ENCODE data around the gene METTL24.

METTL24 gene

DNA sequence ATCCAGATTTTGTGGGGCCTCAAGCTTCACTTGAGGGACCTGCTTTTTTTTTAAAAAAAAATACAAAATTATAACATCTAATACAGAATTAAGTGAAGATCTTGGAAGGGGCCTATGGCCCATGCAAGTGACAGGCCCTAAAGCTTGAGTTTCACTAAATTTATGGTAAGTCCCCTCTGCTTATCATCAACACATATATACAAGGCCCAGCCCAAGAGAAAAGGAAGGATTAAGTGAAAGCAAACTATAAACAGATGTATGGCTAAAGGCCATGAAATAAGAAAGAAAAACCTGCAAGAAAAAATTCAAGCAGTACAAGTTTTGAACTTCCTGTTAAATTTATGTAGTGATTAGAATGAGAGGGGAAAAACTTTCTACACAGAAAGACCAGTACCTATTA, 91.2 kb downstream of the METTL24 start:
- no peak overlapping the region for H3K4me3 ChIP-seq (ENCODE audit: low read depth in 1 of 2, low read length in 1 of 2)
- no peak overlapping the region for H3K27ac ChIP-seq
- no peaks in the 10 kb centered on the region for H3K27me3 ChIP-seq
- H3K4me1 ChIP-seq (ENCODE audit: control insufficient read depth in 1 of 2, insufficient read depth in 1 of 2, low read depth in 1 of 2, low read length in 1 of 2) = no peaks in the 10 kb centered on the region
- no peaks in the 10 kb centered on the region for H3K9me3 ChIP-seq
- H3K36me3 ChIP-seq = no peaks in the 10 kb centered on the region
- TF ChIP-seq CTCF (IDR thresholded peaks at IDR 0.05) = no peak

- no peak for TF ChIP-seq CTCF (IDR thresholded peaks at IDR 0.05)
- H3K4me1 ChIP-seq (ENCODE audit: control insufficient read depth in 1 of 2, insufficient read depth in 1 of 2, low read depth in 1 of 2, low read length in 1 of 2) = no peaks in the 10 kb centered on the region
These were observed 92.9 kb downstream of the METTL24 start for GRCh38 chr6:110265273-110265672.

DNA sequence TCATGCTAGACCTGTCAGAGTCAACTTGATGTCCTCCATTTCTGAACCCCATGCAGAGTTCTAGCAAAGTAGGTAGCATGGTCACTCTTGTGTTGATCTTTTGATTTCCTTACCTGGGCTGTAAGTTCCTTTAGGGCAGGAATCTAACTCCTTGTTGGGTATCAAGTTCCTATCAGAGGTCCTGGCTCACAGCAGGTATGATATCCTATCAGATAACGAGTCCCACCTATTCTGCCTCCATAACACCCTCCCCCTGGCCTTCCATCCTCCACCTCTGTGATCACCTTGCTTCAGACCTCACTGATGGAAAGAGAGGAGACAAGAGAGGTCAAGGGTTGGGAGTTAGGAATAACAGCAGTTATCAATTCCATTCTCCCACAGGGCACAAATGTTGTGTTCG, 101.8 kb downstream of the METTL24 start:
- no peaks in the 10 kb centered on the region for H3K4me1 ChIP-seq (ENCODE audit: control insufficient read depth in 1 of 2, insufficient read depth in 1 of 2, low read depth in 1 of 2, low read length in 1 of 2)
- no peak for TF ChIP-seq CTCF (IDR thresholded peaks at IDR 0.05)
- peaks cover 8% of the 10 kb centered on the region for H3K27me3 ChIP-seq
- no peak overlapping the region for H3K4me3 ChIP-seq (ENCODE audit: low read depth in 1 of 2, low read length in 1 of 2)
- H3K36me3 ChIP-seq = no peaks in the 10 kb centered on the region
- H3K9me3 ChIP-seq = no peaks in the 10 kb centered on the region
- no peak overlapping the region for H3K27ac ChIP-seq

More at GRCh38 chr6:110265273-110265672, 92.9 kb downstream of the METTL24 start:
- no peak overlapping the region for H3K4me3 ChIP-seq (ENCODE audit: low read depth in 1 of 2, low read length in 1 of 2)
- no peaks in the 10 kb centered on the region for H3K9me3 ChIP-seq
- no peak overlapping the region for H3K27ac ChIP-seq
- H3K36me3 ChIP-seq = no peaks in the 10 kb centered on the region
- H3K27me3 ChIP-seq = no peaks in the 10 kb centered on the region

- H3K9me3 ChIP-seq = no peaks in the 10 kb centered on the region
- no peak overlapping the region for H3K4me3 ChIP-seq (ENCODE audit: low read depth in 1 of 2, low read length in 1 of 2)
These were observed 102.9 kb downstream of the METTL24 start for GRCh38 chr6:110255211-110255750.

GRCh38 chr6:110250838-110251237, 107.3 kb downstream of the METTL24 start:
- H3K4me3 ChIP-seq (ENCODE audit: low read depth in 1 of 2, low read length in 1 of 2) = no peak overlapping the region
- H3K9me3 ChIP-seq = no peaks in the 10 kb centered on the region
- no peaks in the 10 kb centered on the region for H3K4me1 ChIP-seq (ENCODE audit: control insufficient read depth in 1 of 2, insufficient read depth in 1 of 2, low read depth in 1 of 2, low read length in 1 of 2)
- H3K36me3 ChIP-seq = no peaks in the 10 kb centered on the region
- H3K27me3 ChIP-seq = peaks cover 8% of the 10 kb centered on the region
- H3K27ac ChIP-seq = no peak overlapping the region
- TF ChIP-seq CTCF (IDR thresholded peaks at IDR 0.05) = no peak

More at GRCh38 chr6:110255211-110255750, 102.9 kb downstream of the METTL24 start:
- TF ChIP-seq CTCF (IDR thresholded peaks at IDR 0.05) = no peak
- H3K36me3 ChIP-seq = no peaks in the 10 kb centered on the region
- H3K27me3 ChIP-seq = peaks cover 8% of the 10 kb centered on the region
- no peaks in the 10 kb centered on the region for H3K4me1 ChIP-seq (ENCODE audit: control insufficient read depth in 1 of 2, insufficient read depth in 1 of 2, low read depth in 1 of 2, low read length in 1 of 2)
- H3K27ac ChIP-seq = no peak overlapping the region

DNA sequence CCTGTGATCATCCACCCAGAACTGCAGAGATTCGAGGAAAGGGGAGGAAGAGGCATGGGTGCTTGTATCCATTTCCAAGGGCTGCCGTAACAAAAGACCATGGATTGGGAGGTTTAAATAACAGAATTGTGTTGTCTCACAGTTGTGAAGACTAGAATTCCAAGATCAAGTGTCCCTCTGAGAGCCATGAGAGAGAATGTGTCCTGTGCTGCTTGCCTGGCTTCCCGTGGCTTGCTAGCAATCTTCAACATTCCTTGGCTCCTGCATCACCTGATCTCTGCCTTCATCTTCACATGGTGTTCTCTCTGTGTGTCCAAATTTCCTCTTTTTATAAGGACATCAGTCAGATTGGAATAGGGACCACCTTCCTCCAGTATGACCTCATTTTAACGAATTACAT, 108.1 kb downstream of the METTL24 start:
- H3K36me3 ChIP-seq = no peaks in the 10 kb centered on the region
- TF ChIP-seq CTCF (IDR thresholded peaks at IDR 0.05) = no peak
- H3K9me3 ChIP-seq = no peaks in the 10 kb centered on the region
- no peak overlapping the region for H3K4me3 ChIP-seq (ENCODE audit: low read depth in 1 of 2, low read length in 1 of 2)
- H3K4me1 ChIP-seq (ENCODE audit: control insufficient read depth in 1 of 2, insufficient read depth in 1 of 2, low read depth in 1 of 2, low read length in 1 of 2) = no peaks in the 10 kb centered on the region
- no peak overlapping the region for H3K27ac ChIP-seq
- peaks cover 5% of the 10 kb centered on the region for H3K27me3 ChIP-seq
